Endothelial cell (in vitro differentiated cells): ENCODE measurements around the gene FMO4. TPM values are rescaled to one million over a fixed set of nuclear protein-coding genes. Genes with fewer than 3 reads are reported as not detected.
"Not testable (repeated sequence)": the region's sequence is repeated elsewhere in the genome, so short reads cannot be mapped to it uniquely, and the experiment has no call there.

Experiments
- DNase-seq: peaks from one replicate; pipeline ENCODE4 v3.0.0; 2021; ENCODE audit warnings: low spot score
- H3K27ac Mint-ChIP-seq: one replicate; pipeline ENCODE4 v1.8.0; 2021; ENCODE audit warnings: mixed read lengths, inconsistent platforms; ENCODE audit not compliant: unreplicated experiment
- H3K27me3 Mint-ChIP-seq: one replicate; pipeline ENCODE4 v1.8.0; 2021; ENCODE audit warnings: mild to moderate bottlenecking, moderate library complexity, mixed read lengths, inconsistent platforms; ENCODE audit not compliant: unreplicated experiment
- H3K36me3 Mint-ChIP-seq: one replicate; pipeline ENCODE4 v1.8.0; 2021; ENCODE audit warnings: mild to moderate bottlenecking, low read depth, mixed read lengths, inconsistent platforms; ENCODE audit not compliant: unreplicated experiment
- H3K4me1 Mint-ChIP-seq: one replicate; pipeline ENCODE4 v1.8.0; 2021; ENCODE audit warnings: mild to moderate bottlenecking, mixed read lengths, inconsistent platforms; ENCODE audit not compliant: unreplicated experiment
- H3K4me3 Mint-ChIP-seq: one replicate; pipeline ENCODE4 v1.8.0; 2021; ENCODE audit warnings: mild to moderate bottlenecking, mixed read lengths, inconsistent platforms; ENCODE audit not compliant: unreplicated experiment
- H3K9me3 Mint-ChIP-seq: one replicate; pipeline ENCODE4 v1.8.0; 2021; ENCODE audit warnings: mixed read lengths, inconsistent platforms; ENCODE audit not compliant: unreplicated experiment
- CTCF ChIP-seq: fragments of 200-600 bp; sonication (generic); IDR thresholded peaks from one replicate; pipeline ENCODE4 v1.5.0; 2021; ENCODE audit warnings: antibody characterized with exemption; ENCODE audit not compliant: unreplicated experiment
- total RNA-seq: library from RNA; stranded (reverse); fragmentation: NEBNext Ultra II Directional; extraction: Animal tissue kit (Norgen Biotek cat#: 25700); gene quantifications from one replicate; pipeline ENCODE4 v1.2.1, GENCODE V29; 2021; ENCODE audit not compliant: unreplicated experiment

Gene FMO4
- total RNA-seq, 1 donor from 2014 or later: 2.4 TPM

- Mint-ChIP-seq H3K4me3 (no peak overlapping the region), H3K27me3 (peaks cover 5% of the 10 kb centered on the region), H3K27ac (no peak overlapping the region), H3K9me3 (no peaks in the 10 kb centered on the region), H3K4me1 (peaks cover 4% of the 10 kb centered on the region), H3K36me3 (no peaks in the 10 kb centered on the region)
- no peak for TF ChIP-seq CTCF
- no peak for DNase-seq
These were observed 2.0 kb upstream of the FMO4 start for GRCh38 chr1:171311771-171312558.

GRCh38 chr1:171313319-171313834 is 606 bp upstream of the FMO4 start:
- Mint-ChIP-seq H3K27ac (no peak overlapping the region), H3K4me1 (peaks cover 4% of the 10 kb centered on the region), H3K27me3 (peaks cover 5% of the 10 kb centered on the region), H3K4me3 (no peak overlapping the region), H3K9me3 (no peaks in the 10 kb centered on the region), H3K36me3 (no peaks in the 10 kb centered on the region)
- TF ChIP-seq CTCF: no peak
- DNase-seq: no peak

GRCh38 chr1:171329251-171329650 is 15.3 kb downstream of the FMO4 start:
- H3K27ac Mint-ChIP-seq: no peak overlapping the region
- no peaks in the 10 kb centered on the region for H3K27me3 Mint-ChIP-seq

GRCh38 chr1:171334024-171334640 is 20.1 kb downstream of the FMO4 start:
- Mint-ChIP-seq H3K9me3 (no peaks in the 10 kb centered on the region), H3K27ac (no peak overlapping the region), H3K27me3 (no peaks in the 10 kb centered on the region), H3K36me3 (no peaks in the 10 kb centered on the region), H3K4me3 (no peak overlapping the region), H3K4me1 (no peaks in the 10 kb centered on the region)
- no peak for DNase-seq
- no peak for TF ChIP-seq CTCF

More at GRCh38 chr1:171329251-171329650, 15.3 kb downstream of the FMO4 start:
- no peak for TF ChIP-seq CTCF
- Mint-ChIP-seq H3K36me3 (no peaks in the 10 kb centered on the region), H3K4me1 (no peaks in the 10 kb centered on the region), H3K9me3 (no peaks in the 10 kb centered on the region), H3K4me3 (no peak overlapping the region)
- DNase-seq: no peak

GRCh38 chr1:171335964-171336363 is 22.0 kb downstream of the FMO4 start:
- no peak for DNase-seq

GRCh38 chr1:171339345-171339744 is 25.4 kb downstream of the FMO4 start:
- H3K36me3 Mint-ChIP-seq, H3K9me3 Mint-ChIP-seq, H3K27me3 Mint-ChIP-seq, H3K4me3 Mint-ChIP-seq, H3K4me1 Mint-ChIP-seq, H3K27ac Mint-ChIP-seq, DNase-seq: not testable (repeated sequence)

More at GRCh38 chr1:171335964-171336363, 22.0 kb downstream of the FMO4 start:
- Mint-ChIP-seq H3K4me1 (no peaks in the 10 kb centered on the region), H3K4me3 (no peak overlapping the region), H3K9me3 (no peaks in the 10 kb centered on the region), H3K36me3 (no peaks in the 10 kb centered on the region), H3K27ac (no peak overlapping the region), H3K27me3 (no peaks in the 10 kb centered on the region)
- TF ChIP-seq CTCF: no peak
